ENCODE results near the gene TACR2.

DNA sequence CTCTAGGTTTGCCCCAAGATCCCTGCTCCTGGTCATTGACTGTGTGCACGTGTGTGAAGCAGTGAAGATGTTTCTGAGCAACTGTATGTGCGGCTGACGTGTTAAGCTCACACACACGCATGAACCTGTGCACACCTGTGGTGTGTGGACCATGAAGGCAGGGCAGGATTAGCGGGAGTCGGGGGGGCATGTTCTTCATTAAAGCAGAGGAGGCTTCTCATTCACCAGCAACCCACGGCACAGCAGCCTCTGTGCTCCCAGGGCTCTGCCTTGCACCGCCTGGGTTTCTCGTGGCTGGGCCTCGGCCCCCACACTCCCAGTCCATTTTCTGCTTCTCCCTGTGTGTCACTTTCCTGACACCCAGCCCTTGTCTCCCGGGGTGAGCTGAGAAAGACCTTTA lies 824 bp upstream of the TACR2 start:
- no peak for TF ChIP-seq POLR2A (IDR thresholded peaks at IDR 0.05)
- TF ChIP-seq, protein P1, sequence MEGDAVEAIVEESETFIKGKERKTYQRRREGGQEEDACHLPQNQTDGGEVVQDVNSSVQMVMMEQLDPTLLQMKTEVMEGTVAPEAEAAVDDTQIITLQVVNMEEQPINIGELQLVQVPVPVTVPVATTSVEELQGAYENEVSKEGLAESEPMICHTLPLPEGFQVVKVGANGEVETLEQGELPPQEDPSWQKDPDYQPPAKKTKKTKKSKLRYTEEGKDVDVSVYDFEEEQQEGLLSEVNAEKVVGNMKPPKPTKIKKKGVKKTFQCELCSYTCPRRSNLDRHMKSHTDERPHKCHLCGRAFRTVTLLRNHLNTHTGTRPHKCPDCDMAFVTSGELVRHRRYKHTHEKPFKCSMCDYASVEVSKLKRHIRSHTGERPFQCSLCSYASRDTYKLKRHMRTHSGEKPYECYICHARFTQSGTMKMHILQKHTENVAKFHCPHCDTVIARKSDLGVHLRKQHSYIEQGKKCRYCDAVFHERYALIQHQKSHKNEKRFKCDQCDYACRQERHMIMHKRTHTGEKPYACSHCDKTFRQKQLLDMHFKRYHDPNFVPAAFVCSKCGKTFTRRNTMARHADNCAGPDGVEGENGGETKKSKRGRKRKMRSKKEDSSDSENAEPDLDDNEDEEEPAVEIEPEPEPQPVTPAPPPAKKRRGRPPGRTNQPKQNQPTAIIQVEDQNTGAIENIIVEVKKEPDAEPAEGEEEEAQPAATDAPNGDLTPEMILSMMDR (IDR thresholded peaks at IDR 0.05): no peak

Measured in right lobe of liver (tissue), 4 donors.